Measurements from ENCODE around the gene PAAF1.

PAAF1 gene

DNA sequence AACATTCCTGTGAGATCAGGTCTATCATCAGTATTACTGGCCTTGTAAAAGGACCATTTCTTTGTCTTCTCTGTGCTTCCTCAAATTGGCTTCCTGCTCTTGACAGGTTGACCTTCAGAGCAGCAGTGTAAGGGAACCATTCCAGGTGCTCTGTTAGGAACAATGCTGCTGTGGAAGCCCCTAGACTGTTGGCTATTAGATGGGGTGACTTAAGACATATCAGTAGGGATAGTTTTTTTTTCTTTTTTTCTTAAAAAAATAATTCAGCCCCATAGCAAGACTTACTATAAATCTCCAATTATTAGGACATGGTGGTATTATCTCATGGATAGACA, 37.7 kb upstream of the PAAF1 start:
- no peak for TF ChIP-seq EGR1 (IDR thresholded peaks at IDR 0.05)
- TF ChIP-seq RAD21 (IDR thresholded peaks at IDR 0.05; ENCODE audit: low read depth), result no peak
- TF ChIP-seq FOXM1 (IDR thresholded peaks at IDR 0.05; ENCODE audit: borderline replicate concordance, low read depth), result no peak
- no peak for TF ChIP-seq YY1 (IDR thresholded peaks at IDR 0.05; ENCODE audit: low read depth)
- TF ChIP-seq, protein P1, sequence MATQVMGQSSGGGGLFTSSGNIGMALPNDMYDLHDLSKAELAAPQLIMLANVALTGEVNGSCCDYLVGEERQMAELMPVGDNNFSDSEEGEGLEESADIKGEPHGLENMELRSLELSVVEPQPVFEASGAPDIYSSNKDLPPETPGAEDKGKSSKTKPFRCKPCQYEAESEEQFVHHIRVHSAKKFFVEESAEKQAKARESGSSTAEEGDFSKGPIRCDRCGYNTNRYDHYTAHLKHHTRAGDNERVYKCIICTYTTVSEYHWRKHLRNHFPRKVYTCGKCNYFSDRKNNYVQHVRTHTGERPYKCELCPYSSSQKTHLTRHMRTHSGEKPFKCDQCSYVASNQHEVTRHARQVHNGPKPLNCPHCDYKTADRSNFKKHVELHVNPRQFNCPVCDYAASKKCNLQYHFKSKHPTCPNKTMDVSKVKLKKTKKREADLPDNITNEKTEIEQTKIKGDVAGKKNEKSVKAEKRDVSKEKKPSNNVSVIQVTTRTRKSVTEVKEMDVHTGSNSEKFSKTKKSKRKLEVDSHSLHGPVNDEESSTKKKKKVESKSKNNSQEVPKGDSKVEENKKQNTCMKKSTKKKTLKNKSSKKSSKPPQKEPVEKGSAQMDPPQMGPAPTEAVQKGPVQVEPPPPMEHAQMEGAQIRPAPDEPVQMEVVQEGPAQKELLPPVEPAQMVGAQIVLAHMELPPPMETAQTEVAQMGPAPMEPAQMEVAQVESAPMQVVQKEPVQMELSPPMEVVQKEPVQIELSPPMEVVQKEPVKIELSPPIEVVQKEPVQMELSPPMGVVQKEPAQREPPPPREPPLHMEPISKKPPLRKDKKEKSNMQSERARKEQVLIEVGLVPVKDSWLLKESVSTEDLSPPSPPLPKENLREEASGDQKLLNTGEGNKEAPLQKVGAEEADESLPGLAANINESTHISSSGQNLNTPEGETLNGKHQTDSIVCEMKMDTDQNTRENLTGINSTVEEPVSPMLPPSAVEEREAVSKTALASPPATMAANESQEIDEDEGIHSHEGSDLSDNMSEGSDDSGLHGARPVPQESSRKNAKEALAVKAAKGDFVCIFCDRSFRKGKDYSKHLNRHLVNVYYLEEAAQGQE (IDR thresholded peaks at IDR 0.05; ENCODE audit: low read depth), result no peak
- no peak for TF ChIP-seq NFIC (IDR thresholded peaks at IDR 0.05)
- TF ChIP-seq TCF12 (IDR thresholded peaks at IDR 0.05; ENCODE audit: low read depth), result no peak
- no peak for TF ChIP-seq CEBPB (IDR thresholded peaks at IDR 0.05)
- TF ChIP-seq, protein P2, sequence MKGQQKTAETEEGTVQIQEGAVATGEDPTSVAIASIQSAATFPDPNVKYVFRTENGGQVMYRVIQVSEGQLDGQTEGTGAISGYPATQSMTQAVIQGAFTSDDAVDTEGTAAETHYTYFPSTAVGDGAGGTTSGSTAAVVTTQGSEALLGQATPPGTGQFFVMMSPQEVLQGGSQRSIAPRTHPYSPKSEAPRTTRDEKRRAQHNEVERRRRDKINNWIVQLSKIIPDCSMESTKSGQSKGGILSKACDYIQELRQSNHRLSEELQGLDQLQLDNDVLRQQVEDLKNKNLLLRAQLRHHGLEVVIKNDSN (IDR thresholded peaks at IDR 0.05), result no peak
- no peak for TF ChIP-seq TAF1 (IDR thresholded peaks at IDR 0.05; ENCODE audit: low read depth)
- TF ChIP-seq, protein P3, sequence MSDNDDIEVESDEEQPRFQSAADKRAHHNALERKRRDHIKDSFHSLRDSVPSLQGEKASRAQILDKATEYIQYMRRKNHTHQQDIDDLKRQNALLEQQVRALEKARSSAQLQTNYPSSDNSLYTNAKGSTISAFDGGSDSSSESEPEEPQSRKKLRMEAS (IDR thresholded peaks at IDR 0.05), result no peak
- no peak for TF ChIP-seq EP300 (IDR thresholded peaks at IDR 0.05; ENCODE audit: borderline replicate concordance)
- no peak for TF ChIP-seq ZBTB7A (IDR thresholded peaks at IDR 0.05; ENCODE audit: low read depth)
- no peak for TF ChIP-seq CREB1 (IDR thresholded peaks at IDR 0.05; ENCODE audit: low read depth)
- TF ChIP-seq TEAD4 (IDR thresholded peaks at IDR 0.05), result no peak

DNA sequence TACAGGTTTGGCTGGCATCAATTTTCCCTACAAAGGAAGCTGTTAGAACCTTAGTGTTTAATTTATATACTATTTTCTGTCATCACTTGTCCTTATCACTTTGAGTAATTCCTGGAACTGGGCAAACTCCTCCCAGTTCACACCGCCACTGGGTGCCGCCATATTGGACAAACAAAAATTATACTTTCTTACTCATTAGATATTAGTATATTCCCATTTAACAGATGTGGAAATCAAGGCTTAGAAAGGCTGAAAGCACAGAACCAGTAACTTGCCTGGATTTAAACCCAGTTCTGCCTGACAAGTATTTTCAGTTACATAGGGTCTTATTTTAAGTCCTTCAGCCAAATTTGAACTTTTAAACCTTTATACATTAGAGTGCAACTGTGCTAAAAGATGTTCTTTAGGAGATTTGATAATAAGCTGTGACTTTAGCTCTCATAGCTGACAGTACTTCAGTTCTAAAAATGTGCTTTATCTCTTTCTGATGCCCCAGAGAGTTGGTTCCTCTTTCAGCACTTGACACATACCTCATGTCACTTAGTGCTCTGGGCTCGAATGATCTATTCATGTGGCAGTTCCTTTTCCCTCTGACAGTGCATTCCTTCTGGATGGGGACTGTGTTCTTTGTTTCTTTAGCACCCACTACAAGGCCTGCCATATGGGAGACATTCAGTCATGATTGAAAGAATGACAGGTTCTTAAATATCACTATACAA, 25.6 kb upstream of the PAAF1 start:
- TF ChIP-seq CEBPB (IDR thresholded peaks at IDR 0.05) (no peak), RAD21 (IDR thresholded peaks at IDR 0.05; ENCODE audit: low read depth) (no peak), NFIC (IDR thresholded peaks at IDR 0.05) (no peak)

DNA sequence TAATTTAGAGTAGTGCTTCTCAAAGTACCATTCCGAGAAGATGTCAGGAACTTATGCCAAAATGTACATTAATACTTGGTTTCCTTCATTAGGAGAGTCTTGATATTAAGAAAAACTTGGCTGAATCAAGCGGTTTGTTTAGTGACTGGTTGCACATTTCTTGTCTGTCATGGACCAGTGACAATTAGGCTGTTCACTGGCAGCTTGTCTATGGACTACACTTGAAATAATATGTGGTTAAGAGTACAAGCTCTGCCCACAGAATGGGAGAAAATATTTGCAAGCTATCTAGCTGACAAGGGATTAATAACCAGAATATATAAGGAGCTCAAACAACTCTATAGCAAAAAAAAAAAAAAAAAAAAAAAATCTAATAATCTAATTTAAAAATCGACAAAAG, 24.8 kb upstream of the PAAF1 start:
- no peak for TF ChIP-seq EGR1 (IDR thresholded peaks at IDR 0.05)

DNA sequence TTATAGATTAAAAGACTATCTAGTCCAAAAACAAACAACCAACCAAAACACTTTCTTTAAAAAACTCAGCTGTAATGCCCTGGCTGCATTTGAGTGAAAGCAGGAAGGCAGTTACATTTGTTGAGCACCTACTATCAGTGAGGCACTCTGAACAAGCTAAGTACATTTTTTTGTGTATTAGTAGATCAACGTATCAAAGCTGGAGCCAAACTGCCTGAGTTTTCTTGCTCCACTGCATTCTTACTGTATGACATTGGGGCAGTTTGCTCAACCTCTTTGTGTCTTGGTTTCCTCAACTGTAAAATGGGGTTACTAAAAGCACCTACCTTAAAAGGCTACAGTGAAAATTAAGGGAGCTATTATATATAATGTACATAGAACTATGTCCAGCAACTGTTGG, 22.1 kb upstream of the PAAF1 start:
- TF ChIP-seq TAF1 (IDR thresholded peaks at IDR 0.05; ENCODE audit: low read depth) (no peak), CEBPB (IDR thresholded peaks at IDR 0.05) (no peak), ZBTB7A (IDR thresholded peaks at IDR 0.05; ENCODE audit: low read depth) (no peak), FOXM1 (IDR thresholded peaks at IDR 0.05; ENCODE audit: borderline replicate concordance, low read depth) (no peak), CREB1 (IDR thresholded peaks at IDR 0.05; ENCODE audit: low read depth) (no peak), RAD21 (IDR thresholded peaks at IDR 0.05; ENCODE audit: low read depth) (no peak), TEAD4 (IDR thresholded peaks at IDR 0.05) (no peak), EP300 (IDR thresholded peaks at IDR 0.05; ENCODE audit: borderline replicate concordance) (no peak)
- TF ChIP-seq, protein P1 (IDR thresholded peaks at IDR 0.05; ENCODE audit: low read depth), result no peak
- TF ChIP-seq, protein P3 (IDR thresholded peaks at IDR 0.05), result no peak

DNA sequence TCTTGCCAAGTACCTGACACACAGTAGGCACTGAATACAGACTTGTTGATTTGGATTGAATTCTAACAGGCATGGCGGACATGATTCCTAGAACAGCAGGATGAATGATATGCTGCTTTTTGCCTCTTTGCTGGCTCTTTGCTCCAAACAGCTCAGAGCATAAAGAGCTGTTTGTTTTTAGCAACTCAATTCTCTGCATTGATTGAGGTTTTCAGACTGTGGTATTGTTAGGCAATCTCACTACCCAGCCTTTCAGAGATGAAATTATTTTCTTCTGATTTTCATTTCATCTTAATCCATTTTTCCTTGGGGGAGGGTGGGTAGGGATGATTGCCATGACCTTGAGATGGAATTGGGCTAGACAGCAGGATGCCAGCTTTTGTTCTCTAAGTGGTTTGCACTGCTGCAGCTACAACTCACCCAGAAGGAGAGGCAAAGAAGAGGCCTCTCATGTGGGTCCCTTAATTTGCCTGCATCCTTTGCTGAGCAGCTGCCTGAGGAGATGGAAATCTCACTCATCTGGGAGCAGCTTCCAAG, 20.7 kb upstream of the PAAF1 start:
- TF ChIP-seq EGR1 (IDR thresholded peaks at IDR 0.05) (no peak), YY1 (IDR thresholded peaks at IDR 0.05; ENCODE audit: low read depth) (no peak), ZBTB7A (IDR thresholded peaks at IDR 0.05; ENCODE audit: low read depth) (no peak), CEBPB (IDR thresholded peaks at IDR 0.05) (no peak), CREB1 (IDR thresholded peaks at IDR 0.05; ENCODE audit: low read depth) (no peak)
- TF ChIP-seq, protein P2 (IDR thresholded peaks at IDR 0.05), result no peak

DNA sequence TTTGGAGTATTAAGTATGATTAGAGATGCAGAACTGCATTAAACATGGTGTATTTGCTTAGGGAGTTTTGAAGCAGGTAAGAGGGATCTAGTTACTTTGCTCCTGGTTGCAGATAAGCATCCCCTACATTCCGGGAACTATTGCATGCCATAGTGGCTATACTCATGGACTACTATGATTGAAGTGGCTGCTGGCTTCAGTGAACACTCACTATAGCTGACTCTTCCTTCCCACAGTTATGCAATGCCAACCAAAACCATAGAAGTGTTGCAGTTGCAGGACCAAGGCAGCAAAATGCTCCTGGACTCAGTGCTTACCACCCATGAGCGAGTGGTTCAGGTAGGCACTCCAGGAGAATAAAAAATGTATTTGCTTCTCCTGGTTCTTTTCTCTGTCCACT, 17.1 kb upstream of the PAAF1 start:
- TF ChIP-seq, protein P1 (IDR thresholded peaks at IDR 0.05; ENCODE audit: low read depth), result no peak
- TF ChIP-seq, protein P3 (IDR thresholded peaks at IDR 0.05), result no peak
- no peak for TF ChIP-seq RAD21 (IDR thresholded peaks at IDR 0.05; ENCODE audit: low read depth)
